Ectodermal cell (in vitro differentiated cells): ENCODE results near the gene RAB11B. TPM values are rescaled to one million over a fixed set of nuclear protein-coding genes. Genes with fewer than 3 reads are reported as not detected.
"Not testable (repeated sequence)": the region's sequence is repeated elsewhere in the genome, so short reads cannot be mapped to it uniquely, and the experiment has no call there.

Experiments
- H3K27ac ChIP-seq: 2 replicates; pipeline ENCODE4 v1.7.0; 2013; ENCODE audit warnings: mild to moderate bottlenecking, low read depth, low read length; ENCODE audit not compliant: insufficient read depth, poor library complexity, severe bottlenecking
- H3K27me3 ChIP-seq: 2 replicates; pipeline ENCODE4 v1.7.0; 2013; ENCODE audit warnings: mild to moderate bottlenecking, low read length; ENCODE audit not compliant: insufficient read depth, control insufficient read depth, poor library complexity, severe bottlenecking
- H3K36me3 ChIP-seq: one replicate; pipeline ENCODE4 v1.7.0; 2013; ENCODE audit warnings: low read length; ENCODE audit not compliant: control insufficient read depth, insufficient read depth
- H3K4me1 ChIP-seq: one replicate; pipeline ENCODE4 v1.7.0; 2013; ENCODE audit warnings: low read length; ENCODE audit not compliant: control insufficient read depth, insufficient read depth
- H3K4me3 ChIP-seq: 2 replicates; pipeline ENCODE4 v1.7.0; 2013; ENCODE audit warnings: low read depth, low read length, control low read depth; ENCODE audit not compliant: insufficient read depth
- H3K9me3 ChIP-seq: 2 replicates; pipeline ENCODE4 v1.7.0; 2013; ENCODE audit warnings: mild to moderate bottlenecking, low read length, moderate library complexity; ENCODE audit not compliant: control insufficient read depth
- WGBS, 2 experiments: methylation state at CpG; one replicate each; pipeline ENCODE4 v1.1.7; 2013; ENCODE audit warnings: missing lambda C conversion rate in 2 of 2; 5-methylcytosine and 5-hydroxymethylcytosine counted together
- polyA plus RNA-seq, 4 experiments: library from polyadenylated mRNA; stranded (reverse); fragments of 50-300 nt; gene quantifications; one replicate each; pipeline ENCODE4 v1.2.3, GENCODE V29; 2013

RAB11B gene
- polyA plus RNA-seq (2013, experiment 1 of 4), result 152 TPM
- polyA plus RNA-seq (2013, experiment 2 of 4), result 138 TPM
- polyA plus RNA-seq (2013, experiment 3 of 4), result 113 TPM
- polyA plus RNA-seq (2013, experiment 4 of 4), result 124 TPM

DNA sequence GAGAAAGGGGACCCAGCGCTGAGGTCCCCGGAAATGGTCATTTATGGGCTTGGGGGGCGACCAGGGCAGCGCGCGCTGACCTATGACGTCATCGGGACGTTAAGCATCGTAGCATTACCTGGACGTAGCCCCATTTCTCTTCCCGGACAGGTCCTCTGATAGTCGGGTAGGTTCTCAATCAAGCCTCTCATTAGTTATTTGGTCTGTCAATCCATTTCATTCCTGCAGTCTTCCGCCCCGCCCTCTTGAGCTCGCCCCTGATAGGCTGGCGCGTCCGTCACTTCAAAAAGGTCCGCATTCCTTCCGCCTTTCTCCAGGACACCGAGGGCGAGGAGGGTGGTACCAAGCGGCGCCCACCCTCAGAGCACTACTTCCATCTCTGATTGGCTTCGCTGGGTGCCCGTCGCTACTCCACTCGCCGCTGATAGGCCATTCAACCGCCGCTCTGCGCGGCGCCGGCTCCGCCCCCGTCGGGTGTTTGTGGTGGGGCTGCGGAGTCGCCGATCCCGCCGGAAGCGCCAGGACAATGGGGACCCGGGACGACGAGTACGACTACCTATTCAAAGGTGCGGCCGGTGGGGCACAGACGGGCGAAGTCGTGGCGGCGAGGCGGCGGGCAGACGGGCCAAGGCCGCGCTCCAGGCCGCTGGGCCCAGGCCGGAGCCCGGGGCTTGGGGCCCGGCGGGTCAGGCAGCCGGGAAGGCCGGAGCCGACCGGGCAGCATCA lies at the start of gene RAB11B:
TSS of gene RAB11B (plus strand) at position 470 of the 726 bp plus-strand sequence. CDS start at position 527, 57 bp downstream.
- Histone ChIP-seq H3K27ac (peak within 1 kb of the TSS; percentile 100), H3K27me3 (no peaks in the 10 kb centered on the region), H3K9me3 (no peaks in the 10 kb centered on the region), H3K36me3 (no peaks in the 10 kb centered on the region), H3K4me3 (peak within 1 kb of the TSS; percentile 100), H3K4me1 (peaks cover 8% of the 10 kb centered on the region)
- 0% methylated on average over 70 of the region's 70 CpGs for WGBS, 2 experiments

DNA sequence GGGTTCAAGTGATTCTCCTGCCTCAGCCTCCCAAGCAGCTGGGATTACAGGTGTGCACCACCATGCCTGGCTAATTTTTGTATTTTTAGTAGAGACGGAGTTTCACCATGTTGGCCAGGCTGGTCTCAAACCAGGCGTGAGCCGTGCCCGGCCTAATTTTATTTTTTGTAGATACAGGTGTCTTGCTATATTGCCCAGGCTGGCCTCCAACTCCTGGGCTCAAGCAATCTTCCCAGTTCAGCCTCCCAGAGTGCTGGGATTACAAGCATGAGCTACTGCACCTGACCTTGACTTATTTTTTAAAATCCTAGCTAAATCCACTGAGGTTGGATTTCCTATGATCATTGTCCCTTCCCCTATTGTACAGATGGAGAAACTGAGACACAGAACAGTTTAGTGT lies 48.7 kb upstream of the RAB11B start:
- H3K4me1 ChIP-seq, H3K27ac ChIP-seq, H3K36me3 ChIP-seq, H3K9me3 ChIP-seq, H3K4me3 ChIP-seq: not testable (repeated sequence)
- H3K27me3 ChIP-seq, result peaks cover 69% of the 10 kb centered on the region
- 84 to 88% methylated on average over 4 of the region's 4 CpGs for WGBS, 2 experiments

DNA sequence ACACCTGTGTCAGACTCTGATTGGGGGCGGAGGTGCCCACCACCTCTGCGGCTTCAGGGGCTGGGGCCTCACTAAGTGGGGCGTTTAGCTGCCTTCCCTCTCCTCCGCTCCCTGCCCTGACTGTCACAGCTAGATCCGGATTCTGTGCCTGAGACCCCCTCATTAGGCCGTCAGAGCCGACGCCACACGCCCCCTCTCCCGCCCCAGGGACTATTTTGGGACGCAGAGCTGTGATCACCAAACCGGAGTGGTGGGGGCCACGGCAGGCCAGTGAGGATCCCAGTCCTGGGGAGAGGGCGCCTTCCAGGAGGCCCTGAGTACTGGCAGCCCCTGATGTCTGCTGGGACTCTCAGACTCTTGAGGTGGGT lies 47.9 kb upstream of the RAB11B start:
- 59 to 63% methylated on average over 14 of the region's 14 CpGs for whole genome bisulfite sequencing, 2 experiments
- no peak overlapping the region for H3K4me3 ChIP-seq
- peaks cover 65% of the 10 kb centered on the region for H3K27me3 ChIP-seq
- H3K4me1 ChIP-seq, result no peaks in the 10 kb centered on the region
- no peak overlapping the region for H3K27ac ChIP-seq
- no peaks in the 10 kb centered on the region for H3K9me3 ChIP-seq
- no peaks in the 10 kb centered on the region for H3K36me3 ChIP-seq

DNA sequence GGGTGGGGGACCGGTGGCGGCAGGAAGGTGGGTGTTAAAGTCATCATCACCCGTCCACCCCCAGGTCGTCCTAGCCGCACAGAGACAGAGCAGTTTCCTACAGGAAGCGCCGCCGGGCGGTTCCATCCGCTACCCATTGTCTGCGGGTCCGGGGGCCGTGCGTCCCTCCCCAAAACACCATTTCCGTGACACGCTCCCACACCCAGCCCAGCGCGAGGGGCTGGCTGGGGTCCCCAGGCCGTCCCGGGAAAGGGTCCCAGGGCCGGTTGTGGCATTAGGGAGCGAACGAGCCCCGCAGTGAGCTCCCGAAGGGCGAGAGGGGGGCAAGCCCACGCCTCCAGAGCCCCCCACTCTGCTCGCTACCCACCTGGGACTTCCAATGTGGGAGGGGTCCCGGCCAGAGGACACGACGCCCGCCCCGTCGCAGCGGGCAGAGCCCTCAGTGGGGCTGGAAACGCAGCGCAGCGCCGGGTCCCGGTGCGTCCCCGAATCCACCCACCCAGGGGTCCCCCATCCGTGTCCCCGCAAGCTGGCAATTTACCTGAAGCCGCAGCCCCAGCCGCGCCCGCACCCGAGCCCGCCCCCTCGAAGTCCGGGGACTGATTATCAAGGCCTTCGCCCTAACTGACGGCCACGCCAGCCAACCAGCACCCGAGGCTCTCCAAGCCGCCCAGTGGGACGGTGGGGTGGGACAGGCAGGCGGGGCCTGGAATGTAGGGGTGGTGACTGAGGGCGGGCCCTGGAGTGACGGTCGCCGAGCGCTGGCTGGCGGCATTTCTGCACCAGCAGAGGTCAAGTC lies 47.3 kb upstream of the RAB11B start, which contains the start of gene KANK3:
TSS of gene KANK3 (minus strand) at position 579 of the 799 bp plus-strand sequence. CDS start 5,434 bp downstream, outside the sequence.
- no peaks in the 10 kb centered on the region for H3K36me3 ChIP-seq
- WGBS, 2 experiments, result 11% methylated on average over 65 of the region's 65 CpGs
- H3K27ac ChIP-seq, result no peak within 1 kb of the TSS
- H3K9me3 ChIP-seq, result no peaks in the 10 kb centered on the region
- H3K4me1 ChIP-seq, result no peaks in the 10 kb centered on the region
- H3K27me3 ChIP-seq, result peaks cover 60% of the 10 kb centered on the region
- H3K4me3 ChIP-seq, result peak within 1 kb of the TSS; percentile 30

DNA sequence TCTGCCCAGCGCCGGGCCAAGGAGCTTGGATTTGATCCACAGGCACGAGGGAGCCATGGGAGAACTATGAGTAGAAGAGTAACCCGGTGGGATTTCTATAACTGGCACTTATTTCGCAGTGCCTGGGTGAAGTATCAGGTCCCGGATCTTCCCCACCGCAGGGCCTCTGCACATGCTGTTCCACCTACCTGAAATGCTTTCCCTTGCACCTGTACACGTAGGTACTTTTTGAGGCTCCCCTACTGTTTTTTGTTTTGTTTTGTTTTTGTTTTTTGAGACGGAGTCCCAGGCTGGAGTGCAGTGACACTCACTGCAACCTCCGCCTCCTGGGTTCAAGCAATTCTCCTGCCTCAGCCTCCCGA lies 46.7 kb upstream of the RAB11B start:
- Histone ChIP-seq H3K9me3 (no peaks in the 10 kb centered on the region), H3K4me3 (no peak overlapping the region), H3K27me3 (peaks cover 57% of the 10 kb centered on the region), H3K36me3 (no peaks in the 10 kb centered on the region), H3K27ac (no peak overlapping the region), H3K4me1 (no peaks in the 10 kb centered on the region)
- WGBS, 2 experiments, result 59% methylated on average over 11 of the region's 11 CpGs

DNA sequence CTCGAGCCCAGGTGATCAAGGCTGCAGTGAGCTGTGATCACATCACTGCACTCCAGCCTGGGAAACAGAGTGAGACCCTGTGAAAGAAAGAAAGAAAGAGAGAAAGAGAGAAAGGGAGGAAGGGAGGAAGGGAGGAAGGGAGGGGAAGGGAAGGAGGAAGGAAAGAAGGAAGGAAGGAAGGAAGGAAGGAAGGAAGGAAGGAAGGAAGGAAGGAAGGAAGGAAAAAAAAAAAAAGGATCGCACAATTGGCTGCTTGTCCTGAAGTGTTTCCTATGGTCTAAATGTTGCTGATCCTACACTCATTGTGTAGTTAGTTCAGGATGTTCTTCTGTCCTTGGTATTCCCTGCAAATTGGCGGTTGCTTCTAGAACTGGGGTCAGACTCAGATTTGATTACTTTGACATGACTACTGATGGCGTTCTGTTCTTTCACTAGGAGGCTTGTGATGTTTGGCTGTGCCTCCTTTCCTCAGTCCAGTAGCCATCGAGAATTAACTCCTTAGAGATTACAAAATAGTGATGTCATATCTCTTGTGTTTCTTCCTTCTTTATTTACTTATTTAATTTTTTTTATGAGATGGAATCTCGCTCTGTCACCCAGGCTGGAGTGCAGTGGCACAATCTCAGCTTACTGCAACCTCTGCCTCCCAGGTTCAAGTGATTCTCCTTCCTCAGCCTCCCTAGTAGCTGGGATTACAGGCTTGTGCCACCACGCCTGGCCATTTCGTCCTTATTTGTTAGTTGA lies 40.4 kb upstream of the RAB11B start:
- not testable (repeated sequence) for H3K4me1 ChIP-seq, H3K4me3 ChIP-seq, H3K9me3 ChIP-seq, H3K27me3 ChIP-seq, H3K27ac ChIP-seq, H3K36me3 ChIP-seq
- 95% methylated on average over 5 to 8 of the region's 8 CpGs for WGBS, 2 experiments

DNA sequence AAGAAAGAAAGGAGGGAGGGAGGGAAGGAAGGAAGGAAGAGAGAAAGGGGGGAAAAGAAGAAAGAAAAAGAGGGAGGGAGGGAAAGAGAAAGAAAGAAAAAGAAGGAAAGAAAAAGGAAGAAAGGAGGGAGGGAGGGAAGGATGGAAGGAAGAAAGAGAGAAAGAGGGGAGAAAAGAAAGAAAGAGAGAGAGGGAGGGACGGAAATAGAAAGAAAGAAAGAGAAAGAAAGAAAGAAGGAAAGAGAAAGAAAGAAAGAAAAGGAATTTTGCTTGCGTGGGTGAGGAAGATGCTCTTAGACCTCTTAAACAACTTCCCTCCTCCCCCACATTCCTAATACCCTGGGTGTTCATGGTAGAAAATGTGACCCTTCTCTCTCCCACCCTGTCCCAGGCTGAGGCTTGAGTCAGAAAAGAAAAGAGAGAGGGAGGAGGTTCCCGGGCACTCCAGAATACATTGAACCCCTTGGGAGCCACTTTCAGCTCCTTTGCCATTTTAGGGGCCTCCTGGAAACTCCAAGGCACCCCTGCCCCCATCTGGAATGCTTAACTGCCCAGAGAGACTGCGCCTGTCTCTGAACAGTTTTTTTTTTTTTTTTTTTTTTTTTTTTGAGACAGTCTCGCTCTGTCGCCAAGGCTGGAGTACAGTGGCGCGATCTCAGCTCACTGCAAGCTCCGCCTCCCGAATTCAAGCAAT lies 37.9 kb upstream of the RAB11B start:
- Histone ChIP-seq H3K27ac (peak overlapping the region; percentile 40), H3K9me3 (no peaks in the 10 kb centered on the region), H3K4me1 (no peaks in the 10 kb centered on the region), H3K4me3 (no peak overlapping the region), H3K27me3 (peaks cover 3% of the 10 kb centered on the region), H3K36me3 (no peaks in the 10 kb centered on the region)
- 28 to 35% methylated on average over 9 of the region's 10 CpGs for WGBS, 2 experiments

DNA sequence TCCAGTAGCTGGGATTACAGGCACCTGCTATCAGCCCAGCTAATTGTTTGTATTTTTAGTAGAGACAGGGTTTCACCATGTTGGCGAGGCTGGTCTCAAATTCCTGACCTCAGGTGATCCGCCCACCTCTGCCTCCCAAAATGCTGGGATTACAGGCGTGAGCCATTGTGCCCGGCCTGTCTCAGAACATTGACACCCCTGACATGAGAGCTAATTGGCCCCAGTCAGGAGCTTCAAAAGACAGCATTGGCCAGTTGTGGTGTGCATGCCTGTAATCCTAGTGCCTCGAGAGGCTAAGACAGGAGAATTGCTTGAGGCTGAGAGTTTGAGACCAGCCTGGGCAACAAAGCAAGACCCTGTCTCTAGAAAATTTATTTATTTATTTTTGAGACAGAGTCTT lies 37.3 kb upstream of the RAB11B start:
- not testable (repeated sequence) for H3K4me3 ChIP-seq, H3K27ac ChIP-seq, H3K4me1 ChIP-seq, H3K9me3 ChIP-seq, H3K36me3 ChIP-seq, H3K27me3 ChIP-seq
- 57 to 60% methylated on average over 5 of the region's 5 CpGs for WGBS, 2 experiments

DNA sequence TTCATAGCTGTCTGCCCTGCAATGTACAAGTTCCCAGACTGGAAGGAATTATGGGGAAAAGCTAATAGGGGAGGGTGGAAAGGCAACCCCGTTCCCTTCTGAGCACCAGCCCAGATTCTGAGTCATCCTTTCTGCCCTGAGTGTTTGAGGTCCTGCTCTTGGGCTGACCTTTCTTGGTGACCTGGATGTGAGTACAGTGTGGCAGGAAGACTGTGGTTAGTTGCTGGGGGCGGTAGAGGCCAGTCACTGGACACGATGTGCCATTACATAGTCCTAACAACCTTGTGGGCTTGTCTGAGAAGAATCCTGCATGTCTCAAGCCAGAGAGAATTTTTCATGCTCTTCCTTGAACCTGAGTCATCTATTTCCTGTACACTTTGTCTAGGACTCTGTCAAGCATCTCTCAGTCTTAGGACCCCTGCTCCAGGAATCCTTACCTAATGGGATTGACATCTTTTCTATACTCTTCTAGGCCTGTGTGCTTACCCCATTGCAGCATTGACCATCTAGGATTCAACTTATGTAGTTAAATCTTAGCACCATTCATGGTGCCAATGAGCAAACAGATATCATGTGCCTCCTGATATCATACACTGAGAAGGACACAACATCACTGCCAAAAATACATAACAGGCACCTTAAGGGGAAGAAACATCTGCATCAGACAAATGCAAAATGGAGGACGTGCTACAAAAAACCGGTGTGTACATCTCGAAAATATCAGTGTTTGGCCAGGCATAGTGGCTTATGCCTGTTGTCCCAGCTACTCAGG lies 34.3 kb upstream of the RAB11B start:
- WGBS, 2 experiments, result 89 to 91% methylated on average over 6 of the region's 6 CpGs
- no peaks in the 10 kb centered on the region for H3K36me3 ChIP-seq

More for the DNA sequence above, 34.3 kb upstream of the RAB11B start:
- peaks cover 3% of the 10 kb centered on the region for H3K27me3 ChIP-seq
- H3K4me1 ChIP-seq, result no peaks in the 10 kb centered on the region
- no peak overlapping the region for H3K27ac ChIP-seq
- H3K4me3 ChIP-seq, result no peak overlapping the region
- H3K9me3 ChIP-seq, result no peaks in the 10 kb centered on the region
